SK-MEL-5 (cell line): ENCODE data around the gene TMEM183A. TPM values are rescaled to one million over a fixed set of nuclear protein-coding genes. Genes with fewer than 3 reads are reported as not detected.

Source experiments
- total RNA-seq: library from RNA; depleted of rRNA; stranded (reverse); fragments of >200 nt; shearing (Covaris generic); gene quantifications from 2 replicates; pipeline ENCODE4 v1.2.3, GENCODE V29; 2014; rRNA removed

TMEM183A gene
- total RNA-seq, 1 experiment from 2014 or later, result 78.1 TPM

Other genes with a start within 250 kb of the TMEM183A start
- 49.8 and 57.3 TPM in 2 replicates for gene KDM5B, start 199.0 kb upstream of the TMEM183A start, total RNA-seq
- gene PCAT6, start 196.4 kb upstream of the TMEM183A start, total RNA-seq, result 1.2 TPM in 1 of 2 replicates, not detected in the other
- gene RABIF, start 118.2 kb upstream of the TMEM183A start, total RNA-seq, result 6.6 and 7.7 TPM in 2 replicates
- gene KLHL12, start 80.1 kb upstream of the TMEM183A start, total RNA-seq, result 34.3 and 35.7 TPM in 2 replicates
- gene ADIPOR1, start 49.1 kb upstream of the TMEM183A start, total RNA-seq, result 251 and 265 TPM in 2 replicates
- 72.6 and 75.5 TPM in 2 replicates for gene CYB5R1, start 40.1 kb upstream of the TMEM183A start, total RNA-seq
- gene PPFIA4, start 19.1 kb downstream of the TMEM183A start, total RNA-seq, result 4.5 and 4.8 TPM in 2 replicates
- not detected in 2 replicates for gene MYOG, start 78.6 kb downstream of the TMEM183A start, total RNA-seq
- gene ADORA1, start 120.4 kb downstream of the TMEM183A start, total RNA-seq, result 0.92 TPM in 1 of 2 replicates, not detected in the other
- gene MYBPH, start 168.5 kb downstream of the TMEM183A start, total RNA-seq, result not detected in 2 replicates
- 0.08 TPM in 1 of 2 replicates, not detected in the other for gene CHI3L1, start 179.3 kb downstream of the TMEM183A start, total RNA-seq
- gene CHIT1, start 222.3 kb downstream of the TMEM183A start, total RNA-seq, result not detected in 2 replicates